NCI-H345 treated with DMSO at 0.1 percent for 48 hours (cell line): Measurements from ENCODE around the gene WWC2.
"Not testable (repeated sequence)": the region's sequence is repeated elsewhere in the genome, so short reads cannot be mapped to it uniquely, and the experiment has no call there.

Source experiments
- DNase-seq: peaks from one replicate; lab custom pipeline; 2025; ENCODE audit not compliant: unreplicated experiment; lab: John Stamatoyannopoulos, UW

WWC2 gene

GRCh38 chr4:183141997-183142396 lies 42.9 kb downstream of the WWC2 start:
- no peak for DNase-seq

DNA sequence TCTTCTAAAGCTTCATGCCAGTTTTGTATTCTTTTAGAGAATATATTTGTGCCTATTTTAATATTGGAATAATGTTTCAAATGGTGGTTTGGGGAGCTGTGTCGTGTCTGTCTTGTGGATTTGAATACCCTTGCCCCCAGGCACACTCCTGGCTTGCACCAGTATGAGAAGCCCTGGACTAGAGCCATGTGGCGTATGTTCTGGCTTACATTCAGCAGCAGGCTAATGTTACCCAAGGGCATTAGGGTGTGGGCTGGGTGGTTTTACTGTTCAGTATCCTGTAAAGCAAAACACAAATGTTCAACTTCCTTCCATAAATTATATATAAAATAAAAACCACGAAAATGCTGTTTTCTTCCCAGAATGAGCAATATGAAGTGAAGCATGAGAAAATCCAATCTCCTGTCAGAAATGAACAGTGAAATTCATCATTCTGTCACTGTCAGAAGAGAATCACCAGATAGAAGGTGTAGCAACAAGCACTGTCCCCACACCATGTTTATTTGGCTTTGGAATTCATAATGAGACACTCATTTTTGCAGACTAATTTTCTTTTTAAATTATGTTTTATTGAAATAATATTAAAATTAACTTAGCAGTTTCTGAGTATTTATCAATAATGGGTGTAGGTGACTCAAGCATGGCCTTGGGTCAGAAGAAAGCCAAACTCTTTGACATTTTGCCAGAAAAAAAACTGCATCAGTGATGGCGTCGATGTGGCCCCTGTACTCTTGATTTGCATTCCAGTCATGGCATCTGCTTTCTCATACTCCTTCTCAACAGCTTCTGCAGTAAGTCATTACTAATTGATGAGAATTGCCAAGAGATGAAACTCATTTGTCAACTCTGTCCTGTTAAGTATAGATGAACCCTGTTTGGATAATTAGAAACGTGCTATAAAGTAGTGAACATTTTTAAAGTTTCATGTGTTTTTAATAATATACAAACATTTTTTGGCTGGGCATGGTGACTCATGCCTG lies 43.8 kb downstream of the WWC2 start:
- no peak for DNase-seq

GRCh38 chr4:183144787-183145186 lies 45.7 kb downstream of the WWC2 start:
- DNase-seq = no peak

DNA sequence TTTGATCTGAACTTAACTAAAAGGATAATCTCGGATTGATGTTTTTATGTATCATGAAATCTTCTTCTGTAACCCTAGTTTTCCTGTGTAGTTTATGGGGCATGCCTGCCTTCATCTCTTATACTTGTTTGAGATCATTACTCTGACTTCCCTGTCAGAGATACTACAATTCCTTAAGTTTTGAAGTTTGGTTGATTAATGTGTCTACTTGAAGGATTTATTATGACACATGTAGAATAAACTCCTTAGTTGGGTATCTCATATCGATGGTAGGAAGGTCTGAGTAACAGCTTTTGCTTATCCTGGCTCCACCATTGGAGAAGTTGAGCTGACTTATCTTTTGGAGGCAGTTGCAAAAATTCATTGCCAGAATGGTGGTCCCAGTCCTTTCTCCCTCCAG lies 46.7 kb downstream of the WWC2 start:
- no peak for DNase-seq

DNA sequence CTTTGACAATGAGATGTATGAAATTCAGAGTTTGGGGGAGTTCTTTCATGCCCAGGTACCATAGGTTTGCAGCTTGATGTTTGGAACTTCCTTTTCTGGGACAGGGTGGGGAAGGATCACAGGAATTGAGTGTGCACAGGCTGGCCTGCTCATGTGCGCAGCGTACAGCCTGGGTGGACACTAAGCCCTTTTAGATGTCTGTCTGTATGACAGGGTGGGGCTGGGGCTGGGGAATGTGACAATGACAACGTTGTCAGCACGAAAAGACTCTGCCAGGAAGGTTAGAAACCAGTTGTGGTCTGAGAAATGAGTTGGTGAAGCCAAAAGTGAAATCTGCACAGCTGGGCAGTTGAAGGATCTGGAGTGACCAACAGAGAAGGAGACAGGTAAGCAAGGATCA lies 47.4 kb downstream of the WWC2 start:
- DNase-seq = no peak

- DNase-seq = no peak
Measured at GRCh38 chr4:183147196-183147595, 48.1 kb downstream of the WWC2 start.

GRCh38 chr4:183147983-183148382 lies 48.9 kb downstream of the WWC2 start:
- DNase-seq = no peak

DNA sequence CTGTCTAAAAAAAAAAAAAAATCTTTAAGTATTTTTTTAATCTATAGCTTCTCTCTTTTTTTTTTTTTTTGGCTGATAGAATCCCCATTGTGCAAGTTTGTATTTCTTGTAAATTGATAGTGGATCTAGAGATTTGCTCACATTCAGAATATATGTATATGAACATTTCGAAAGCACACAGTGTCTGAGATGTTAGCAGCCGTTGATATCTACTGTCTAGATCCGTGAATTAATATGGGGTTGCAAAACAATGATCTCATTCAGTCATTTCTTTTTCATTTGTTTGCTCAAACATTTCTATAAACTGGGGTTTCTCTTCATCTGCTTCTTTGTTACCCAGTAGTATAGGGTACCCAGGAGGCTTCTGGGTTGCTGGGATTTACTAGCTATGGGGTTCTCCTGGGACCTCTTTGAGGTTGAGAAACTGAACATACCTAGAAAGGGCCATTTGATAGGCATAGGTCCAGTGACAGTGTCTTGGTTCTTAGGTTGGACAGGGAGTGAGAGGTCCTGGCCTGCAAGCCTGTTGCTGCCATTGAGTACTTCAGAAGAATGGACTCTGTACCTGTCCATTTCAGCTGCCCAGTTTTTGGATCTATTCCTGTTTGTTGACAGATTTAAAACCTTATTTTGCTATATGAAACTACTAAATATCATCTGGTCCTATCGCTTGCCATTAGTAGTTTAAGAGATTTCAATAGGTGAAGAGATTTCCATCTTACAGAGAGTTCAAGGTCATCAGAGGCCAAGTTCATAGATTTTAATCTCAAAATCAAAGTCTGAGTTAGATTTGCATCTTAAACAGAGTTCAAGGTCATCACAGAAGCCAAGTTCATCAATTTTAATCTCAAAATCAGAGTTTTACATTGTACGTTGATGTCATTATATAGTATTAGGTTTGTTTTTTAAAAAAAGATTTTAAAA lies 50.8 kb downstream of the WWC2 start:
- DNase-seq = no peak

DNA sequence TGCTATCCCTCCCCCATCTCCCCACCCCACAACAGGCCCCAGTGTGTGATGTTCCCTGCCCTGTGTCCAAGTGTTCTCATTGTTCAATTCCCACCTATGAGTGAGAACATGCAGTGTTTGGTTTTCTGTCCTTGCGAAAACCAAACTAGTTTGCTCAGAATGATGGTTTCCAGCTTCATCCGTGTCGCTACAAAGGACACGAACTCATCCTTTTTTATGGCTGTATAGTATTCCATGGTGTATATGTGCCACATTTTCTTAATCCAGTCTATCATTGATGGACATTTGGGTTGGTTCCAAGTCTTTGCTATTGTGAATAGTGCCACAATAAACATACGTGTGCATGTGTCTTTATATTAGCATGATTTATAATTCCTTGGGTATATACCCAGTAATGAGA lies 51.6 kb downstream of the WWC2 start:
- not testable (repeated sequence) for DNase-seq

DNA sequence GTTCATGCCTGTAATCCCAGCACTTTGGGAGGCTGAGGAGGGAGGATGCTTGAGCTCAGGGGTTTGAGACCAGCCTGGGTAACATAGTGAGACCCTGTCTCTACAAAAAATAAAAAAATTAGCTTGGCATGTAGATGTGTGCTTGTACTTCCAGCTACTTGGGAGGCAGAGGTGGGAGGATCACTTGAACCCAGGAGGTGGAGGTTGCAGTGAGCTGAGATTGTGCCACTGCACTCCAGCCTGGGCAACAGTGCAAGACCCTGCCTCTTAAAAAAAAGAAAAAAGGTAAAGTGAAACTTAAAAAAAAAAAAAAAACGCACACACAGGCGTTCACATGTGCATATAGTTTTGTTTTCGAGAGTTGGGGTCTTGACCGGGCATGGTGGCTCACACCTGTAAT lies 53.2 kb downstream of the WWC2 start:
- not testable (repeated sequence) for DNase-seq

DNA sequence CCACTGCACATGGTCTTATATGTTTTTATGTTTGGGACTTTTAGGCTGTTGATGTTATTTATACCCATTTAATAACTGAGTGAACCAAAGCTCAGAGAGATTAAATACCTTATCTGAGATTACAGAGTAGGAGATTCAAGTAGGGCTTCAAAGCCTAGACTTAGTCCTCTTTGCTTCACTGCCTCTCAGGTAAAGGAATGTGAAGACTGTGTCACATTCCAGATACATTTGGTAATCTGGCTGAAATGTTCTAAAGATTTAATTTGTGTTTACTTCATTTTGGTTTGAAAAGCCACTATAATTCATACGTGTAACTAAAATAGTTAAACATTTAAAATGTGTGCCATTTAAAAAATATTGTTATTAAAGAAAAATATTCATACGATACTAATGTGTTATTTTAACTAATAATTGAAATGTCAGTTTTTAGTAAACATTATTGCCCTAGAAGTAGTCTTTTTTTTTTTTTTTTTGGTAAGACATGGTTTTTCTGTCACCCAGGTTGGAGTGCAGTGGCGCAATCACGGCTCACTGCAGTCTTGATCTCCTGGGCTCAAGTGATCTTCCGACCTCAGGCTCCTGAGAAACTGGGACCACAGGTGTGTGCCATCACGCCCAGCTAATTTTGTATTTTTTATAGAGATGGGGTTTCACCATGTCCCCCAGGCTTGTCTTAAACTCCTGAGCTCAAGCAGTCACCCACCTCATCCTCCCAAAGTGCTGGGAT lies 54.3 kb downstream of the WWC2 start:
- no peak for DNase-seq

DNA sequence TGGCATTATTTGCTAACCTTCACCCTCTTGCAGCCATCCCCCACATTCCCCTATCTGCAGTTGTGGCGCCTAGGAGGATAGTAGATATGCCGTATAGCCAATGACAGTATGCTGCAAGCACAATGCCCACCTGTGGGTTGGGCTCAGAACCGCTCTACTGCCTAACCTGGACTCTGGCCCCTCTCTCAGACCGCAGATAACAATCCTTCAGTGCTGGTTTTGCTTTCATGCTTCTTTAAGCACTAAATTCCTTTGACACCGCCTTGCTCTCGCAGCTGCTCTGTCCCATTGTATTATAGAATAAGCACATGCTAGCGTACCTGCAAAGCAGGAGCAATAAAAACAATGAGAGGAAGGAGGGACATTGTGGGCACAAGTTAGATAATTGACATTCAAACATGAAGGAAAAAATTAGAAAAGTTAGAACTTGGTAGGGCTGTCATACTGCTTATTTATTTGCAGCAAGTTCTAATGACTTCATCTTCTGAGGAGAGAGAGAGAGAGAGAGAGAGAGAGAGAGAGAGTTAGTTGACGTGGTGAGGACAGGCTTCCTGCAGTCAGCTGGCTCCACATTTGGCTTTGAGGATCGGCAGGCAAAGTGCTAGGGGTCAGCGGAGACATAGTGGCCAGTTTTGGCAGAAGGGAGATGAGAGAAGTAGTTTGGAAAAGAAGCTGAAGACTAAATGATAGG lies 55.8 kb downstream of the WWC2 start:
- no peak for DNase-seq

DNA sequence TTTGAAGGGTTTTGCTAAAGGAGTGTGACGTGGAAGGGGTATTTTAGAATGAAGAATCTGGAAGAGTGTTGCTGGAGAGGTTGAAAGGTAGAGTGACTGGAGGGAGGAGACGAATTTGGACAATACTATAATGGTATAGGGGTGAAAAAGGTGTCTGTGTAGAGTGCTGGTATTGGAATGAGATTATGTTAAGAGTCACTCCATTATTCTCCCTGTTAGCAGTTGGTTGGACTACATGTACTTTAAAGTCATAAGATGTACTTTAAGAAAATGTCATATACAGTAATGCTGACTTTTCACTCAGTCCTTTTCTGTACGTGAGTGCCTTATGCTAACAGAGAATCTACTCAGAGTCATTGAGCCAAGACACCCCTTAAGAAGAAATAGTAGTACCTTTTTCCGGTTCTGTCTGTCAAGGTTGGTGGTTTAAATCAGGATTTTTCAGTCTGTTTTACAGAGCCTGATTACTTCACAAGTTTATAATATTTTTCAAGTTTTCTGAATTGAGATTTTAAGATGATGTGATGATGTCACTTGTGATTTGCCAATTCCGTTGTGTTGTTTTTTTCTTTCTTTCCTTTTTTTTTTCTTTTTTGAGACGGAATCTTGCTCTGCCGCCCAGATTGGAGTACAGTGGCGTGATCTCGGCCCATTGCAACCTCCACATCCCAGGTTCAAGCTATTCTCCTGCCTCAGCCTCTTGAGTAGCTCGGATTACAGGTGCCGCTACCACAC lies 56.6 kb downstream of the WWC2 start:
- DNase-seq = no peak

GRCh38 chr4:183157215-183157614 lies 58.2 kb downstream of the WWC2 start:
- DNase-seq = no peak

DNA sequence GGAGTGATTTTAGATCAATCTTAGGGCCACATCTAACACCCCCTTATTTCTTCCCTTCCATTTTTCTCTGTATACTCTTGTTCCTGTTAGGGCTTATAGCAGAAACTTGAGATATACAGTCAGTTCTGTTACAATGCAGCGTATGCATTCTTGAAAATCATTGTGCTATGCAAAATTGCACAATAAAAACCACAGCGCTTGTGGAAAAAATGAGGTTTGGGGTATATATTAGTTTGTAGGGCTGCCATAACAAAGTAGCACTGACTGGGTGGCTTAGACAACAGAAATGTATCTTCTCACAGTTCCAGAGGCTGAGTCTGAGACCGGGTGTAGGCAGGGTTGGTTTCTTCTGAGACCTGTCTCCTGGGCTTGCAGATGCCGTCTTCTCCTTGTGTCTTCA lies 59.0 kb downstream of the WWC2 start:
- no peak for DNase-seq

DNA sequence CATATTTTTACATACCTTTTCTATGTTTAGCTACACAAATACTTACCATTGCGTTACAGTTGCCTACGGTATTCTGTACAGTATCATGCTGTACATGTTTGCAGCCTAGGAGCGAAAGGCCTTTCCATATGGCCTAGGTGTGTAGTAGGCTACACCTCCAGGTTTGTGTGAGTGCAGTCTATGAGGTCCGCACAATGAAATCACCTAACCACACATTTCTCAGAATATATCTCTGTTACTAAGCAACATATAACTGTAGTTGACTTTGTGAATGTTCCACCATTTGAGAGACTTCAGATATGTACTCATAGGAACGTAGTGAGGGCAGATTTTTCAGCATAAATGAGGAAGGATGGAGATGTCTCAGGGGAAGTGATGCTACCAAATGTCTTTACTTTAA lies 62.6 kb downstream of the WWC2 start:
- no peak for DNase-seq

DNA sequence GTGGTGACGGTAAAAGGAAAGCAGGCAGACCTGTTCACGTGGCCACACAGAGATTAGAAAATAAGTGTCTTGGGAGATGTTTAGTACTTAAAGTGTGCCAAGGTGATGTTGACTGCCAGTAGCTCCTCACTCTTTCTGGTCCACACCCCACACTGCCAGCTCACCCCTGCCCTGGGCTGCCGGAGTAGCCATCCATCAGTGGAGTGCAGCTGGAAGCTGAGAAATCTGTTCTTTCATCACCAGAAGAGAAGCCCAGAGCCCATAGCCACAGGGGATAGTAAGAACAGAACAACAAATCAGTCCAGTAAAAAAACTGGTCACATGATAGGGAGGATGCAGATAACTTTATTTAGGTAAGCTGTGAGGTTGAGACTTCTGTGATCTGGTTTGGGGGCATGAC lies 64.1 kb downstream of the WWC2 start:
- no peak for DNase-seq

GRCh38 chr4:183164963-183165362 lies 65.9 kb downstream of the WWC2 start:
- DNase-seq = no peak

- DNase-seq = no peak
Measured at GRCh38 chr4:183165376-183165775, 66.3 kb downstream of the WWC2 start.

DNA sequence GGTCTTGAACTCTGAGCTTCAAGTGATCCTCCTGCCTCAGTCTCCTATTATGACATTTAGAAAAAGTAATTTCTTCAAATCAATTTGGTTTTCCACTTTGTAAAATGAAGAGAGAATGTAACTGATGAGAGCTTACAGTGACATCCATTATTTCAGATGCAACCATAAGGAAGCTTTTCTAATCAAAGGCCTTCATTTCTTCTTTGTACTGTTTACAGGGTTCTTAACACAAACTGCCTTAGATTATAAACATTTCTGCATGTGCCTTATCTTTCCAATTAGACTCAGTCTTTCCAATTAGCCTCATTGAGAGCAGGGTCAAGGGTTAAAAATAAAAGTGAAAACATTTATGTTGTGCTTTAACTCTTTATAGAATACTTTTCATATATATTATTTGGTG lies 71.8 kb downstream of the WWC2 start:
- DNase-seq = no peak
